HEK293 (cell line): ENCODE results near the gene SAMD11.

ENCODE experiments used
- CTCF ChIA-PET: fragments of 350-600 bp; formaldehyde crosslinking; extraction: SDS; loops from one replicate; lab custom pipeline; 2021; ENCODE audit warnings: antibody characterized with exemption; lab: Yijun Ruan, JAX
- POLR2A ChIA-PET: fragments of 300-600 bp; formaldehyde crosslinking; extraction: SDS; loops from one replicate; lab custom pipeline; 2020; ENCODE audit warnings: antibody characterized with exemption, inconsistent platforms; lab: Yijun Ruan, JAX
- H3K27ac ChIP-seq: fragments of 200-500 bp; sonication (Bioruptor generic); 2 replicates; pipeline ENCODE4 v1.5.1; 2014; ENCODE audit warnings: low read depth, low read length, control low read depth, inconsistent platforms; ENCODE audit errors: extremely low read depth
- H3K36me3 ChIP-seq, 2 experiments: fragments of 200-500 bp in 1 of 2; sonication (Bioruptor generic) in 1 of 2; 1 replicate in 1 of 2; 2 replicates in 1 of 2; pipeline ENCODE4 v1.5.1; 2014 to 2017; ENCODE audit warnings: inconsistent platforms in 2 of 2, low read length in 2 of 2; ENCODE audit not compliant: control insufficient read depth in 2 of 2, insufficient read depth in 1 of 2
- H3K4me1 ChIP-seq: fragments of 200-500 bp; sonication (Bioruptor generic); 2 replicates; pipeline ENCODE4 v1.5.1; 2014; ENCODE audit warnings: mild to moderate bottlenecking, low read length, inconsistent platforms; ENCODE audit not compliant: control insufficient read depth, insufficient read depth
- H3K4me3 ChIP-seq: 2 replicates; pipeline ENCODE4 v1.5.1; 2011; ENCODE audit warnings: low read depth, mild to moderate bottlenecking, control low read depth, low read length, moderate library complexity
- H3K9me3 ChIP-seq: fragments of 200-500 bp; sonication (Bioruptor generic); 2 replicates; pipeline ENCODE4 v1.5.1; 2014; ENCODE audit warnings: low read depth, low read length, inconsistent platforms; ENCODE audit not compliant: control insufficient read depth, insufficient read depth
- EGR2 ChIP-seq: fragments of 450-650 bp; formaldehyde crosslinking; IDR thresholded peaks from 2 replicates; pipeline ENCODE4 v1.5.1; 2016; ENCODE audit warnings: low read depth, missing biosample characterization, missing genetic modification characterization
- GLIS1 ChIP-seq: fragments of 450-650 bp; formaldehyde crosslinking; IDR thresholded peaks from 2 replicates; pipeline ENCODE4 v1.5.1; 2016; ENCODE audit warnings: missing biosample characterization, missing genetic modification characterization
- GLIS2 ChIP-seq: fragments of 450-650 bp; formaldehyde crosslinking; IDR thresholded peaks from 2 replicates; pipeline ENCODE4 v1.5.1; 2016; ENCODE audit warnings: missing biosample characterization, missing genetic modification characterization
- IKZF3 ChIP-seq: fragments of 450-650 bp; IDR thresholded peaks from 2 replicates; pipeline ENCODE4 v1.5.0; 2018; ENCODE audit warnings: missing biosample characterization, mild to moderate bottlenecking, missing genetic modification characterization, moderate library complexity
- KLF1 ChIP-seq: fragments of 450-650 bp; formaldehyde crosslinking; IDR thresholded peaks from 2 replicates; pipeline ENCODE4 v1.5.1; 2016; ENCODE audit warnings: missing biosample characterization, missing genetic modification characterization
- OSR2 ChIP-seq: fragments of 450-650 bp; formaldehyde crosslinking; IDR thresholded peaks from 2 replicates; pipeline ENCODE4 v1.5.1; 2016; ENCODE audit warnings: missing biosample characterization, missing genetic modification characterization
- SP3 ChIP-seq: fragments of 450-650 bp; formaldehyde crosslinking; IDR thresholded peaks from 2 replicates; pipeline ENCODE4 v1.5.1; 2016; ENCODE audit warnings: missing biosample characterization, missing genetic modification characterization
- SP7 ChIP-seq: fragments of 450-650 bp; formaldehyde crosslinking; IDR thresholded peaks from 2 replicates; pipeline ENCODE4 v1.5.1; 2016; ENCODE audit warnings: missing biosample characterization, missing genetic modification characterization
- WT1 ChIP-seq: fragments of 450-650 bp; formaldehyde crosslinking; IDR thresholded peaks from 2 replicates; pipeline ENCODE4 v1.5.1; 2016; ENCODE audit warnings: missing biosample characterization, missing genetic modification characterization
- ZBTB1 ChIP-seq: fragments of 450-650 bp; formaldehyde crosslinking; IDR thresholded peaks from 2 replicates; pipeline ENCODE4 v1.5.1; 2016; ENCODE audit warnings: missing biosample characterization, missing genetic modification characterization
- ZBTB6 ChIP-seq: fragments of 450-650 bp; formaldehyde crosslinking; IDR thresholded peaks from 2 replicates; pipeline ENCODE4 v1.5.1; 2017; ENCODE audit warnings: missing biosample characterization, missing genetic modification characterization
- ZBTB8A ChIP-seq: fragments of 450-650 bp; formaldehyde crosslinking; IDR thresholded peaks from 2 replicates; pipeline ENCODE4 v1.5.1; 2016; ENCODE audit warnings: missing biosample characterization, missing genetic modification characterization
- ZEB2 ChIP-seq: fragments of 450-650 bp; formaldehyde crosslinking; IDR thresholded peaks from 2 replicates; pipeline ENCODE4 v1.5.1; 2016; ENCODE audit warnings: missing biosample characterization, missing genetic modification characterization
- ZFHX2 ChIP-seq: fragments of 450-650 bp; formaldehyde crosslinking; conservative IDR thresholded peaks from 2 replicates; pipeline ENCODE4 v1.5.1; 2016; ENCODE audit warnings: missing biosample characterization, missing genetic modification characterization
- ZIC2 ChIP-seq: fragments of 450-650 bp; formaldehyde crosslinking; IDR thresholded peaks from 2 replicates; pipeline ENCODE4 v1.5.1; 2016; ENCODE audit warnings: missing biosample characterization, missing genetic modification characterization
- ZNF184 ChIP-seq: fragments of 450-650 bp; IDR thresholded peaks from 2 replicates; pipeline ENCODE4 v1.5.1; 2018; ENCODE audit warnings: missing biosample characterization, mild to moderate bottlenecking, missing genetic modification characterization
- ZNF335 ChIP-seq: fragments of 450-650 bp; formaldehyde crosslinking; conservative IDR thresholded peaks from 2 replicates; pipeline ENCODE4 v1.5.1; 2016; ENCODE audit warnings: missing biosample characterization, missing genetic modification characterization
- ZNF341 ChIP-seq: fragments of 450-650 bp; formaldehyde crosslinking; IDR thresholded peaks from 2 replicates; pipeline ENCODE4; 2016; ENCODE audit warnings: low read depth, missing biosample characterization, missing genetic modification characterization
- ZNF398 ChIP-seq: fragments of 450-650 bp; formaldehyde crosslinking; IDR thresholded peaks from 2 replicates; pipeline ENCODE4 v1.5.1; 2017; ENCODE audit warnings: missing biosample characterization, missing genetic modification characterization
- ZNF404 ChIP-seq: fragments of 450-650 bp; formaldehyde crosslinking; IDR thresholded peaks from 2 replicates; pipeline ENCODE4 v1.5.1; 2017; ENCODE audit warnings: missing biosample characterization, missing genetic modification characterization
- ZNF423 ChIP-seq: fragments of 450-650 bp; formaldehyde crosslinking; IDR thresholded peaks from 2 replicates; pipeline ENCODE4 v1.5.1; 2016; ENCODE audit warnings: missing biosample characterization, missing genetic modification characterization
- ZNF426 ChIP-seq: fragments of 450-650 bp; formaldehyde crosslinking; IDR thresholded peaks from 2 replicates; pipeline ENCODE4 v1.5.1; 2017; ENCODE audit warnings: missing biosample characterization, missing genetic modification characterization, mild to moderate bottlenecking, inconsistent platforms, moderate library complexity
- ZNF514 ChIP-seq: fragments of 450-650 bp; formaldehyde crosslinking; IDR thresholded peaks from 2 replicates; pipeline ENCODE4 v1.5.1; 2016; ENCODE audit warnings: missing biosample characterization, missing genetic modification characterization
- ZNF549 ChIP-seq: fragments of 450-650 bp; IDR thresholded peaks from 2 replicates; pipeline ENCODE4 v1.5.1; 2018; ENCODE audit warnings: missing biosample characterization, missing genetic modification characterization, mild to moderate bottlenecking, inconsistent platforms, moderate library complexity
- ZNF624 ChIP-seq: fragments of 450-650 bp; formaldehyde crosslinking; IDR thresholded peaks from 2 replicates; pipeline ENCODE4 v1.5.1; 2017; ENCODE audit warnings: missing biosample characterization, missing genetic modification characterization
- TF ChIP-seq, protein P1 (sequence below): fragments of 450-650 bp; formaldehyde crosslinking; IDR thresholded peaks from 2 replicates; pipeline ENCODE4 v1.5.1; 2016; ENCODE audit warnings: missing biosample characterization, missing genetic modification characterization

The SAMD11 gene

DNA sequence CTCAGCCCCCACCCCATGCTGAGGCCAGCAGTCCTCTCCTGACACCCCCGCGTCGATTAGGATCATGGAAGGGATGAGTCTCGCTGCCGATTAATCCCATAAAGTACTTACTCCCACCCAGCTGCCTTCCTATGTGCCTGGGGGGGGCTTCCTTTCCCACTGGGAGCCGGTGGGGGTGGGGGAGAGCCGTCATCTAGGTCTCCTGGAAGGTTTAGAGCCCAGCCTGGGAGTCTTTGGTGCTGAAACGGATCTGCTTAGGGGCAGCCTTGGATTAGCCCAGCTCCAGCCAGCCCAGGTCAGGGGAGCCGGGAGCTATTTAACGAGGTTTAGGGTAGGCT is 9.8 kb downstream of the SAMD11 start:
- TF ChIP-seq IKZF3 (tag by site-specific recombination) = peak; percentile 75; the same call in 1 of the 2 replicates
- peak; percentile 85 for TF ChIP-seq GLIS2 (tag by site-specific recombination)
- no peak for TF ChIP-seq ZNF549 (tag by site-specific recombination)
- no peak for TF ChIP-seq ZNF514
- no peak for TF ChIP-seq ZBTB1 (tag by site-specific recombination)
- TF ChIP-seq OSR2 (tag by site-specific recombination) = peak; percentile 66
- 0 out of 2 replicates have a peak, but pooled peaks have one; percentile 21 for TF ChIP-seq ZNF335 (tag by site-specific recombination)
- TF ChIP-seq SP7 (tag by site-specific recombination) = no peak
- peak; percentile 99 for TF ChIP-seq ZIC2 (tag by site-specific recombination)
- no peak for TF ChIP-seq ZNF624 (tag by site-specific recombination)
- TF ChIP-seq SP3 = no peak
- 0 out of 2 replicates have a peak, but pooled peaks have one; percentile 15 for TF ChIP-seq WT1 (tag by site-specific recombination)
- TF ChIP-seq ZBTB8A (tag by site-specific recombination) = peak; percentile 7; the same call in 1 of the 2 replicates
- TF ChIP-seq KLF1 (tag by site-specific recombination) = 0 out of 2 replicates have a peak, but pooled peaks have one; percentile 26
- TF ChIP-seq ZEB2 (tag by site-specific recombination) = peak; percentile 71
- no peak for TF ChIP-seq ZNF184 (tag by site-specific recombination)
- peak; percentile 76; the same call in 1 of the 2 replicates for TF ChIP-seq ZNF423
- peak; percentile 40; the same call in 1 of the 2 replicates for TF ChIP-seq ZNF341 (tag by site-specific recombination)
- TF ChIP-seq EGR2 = peak; percentile 23; the same call in 1 of the 2 replicates
- no peak for TF ChIP-seq ZBTB6 (tag by site-specific recombination)
- peak; percentile 70 for TF ChIP-seq ZFHX2
- TF ChIP-seq, protein P1, sequence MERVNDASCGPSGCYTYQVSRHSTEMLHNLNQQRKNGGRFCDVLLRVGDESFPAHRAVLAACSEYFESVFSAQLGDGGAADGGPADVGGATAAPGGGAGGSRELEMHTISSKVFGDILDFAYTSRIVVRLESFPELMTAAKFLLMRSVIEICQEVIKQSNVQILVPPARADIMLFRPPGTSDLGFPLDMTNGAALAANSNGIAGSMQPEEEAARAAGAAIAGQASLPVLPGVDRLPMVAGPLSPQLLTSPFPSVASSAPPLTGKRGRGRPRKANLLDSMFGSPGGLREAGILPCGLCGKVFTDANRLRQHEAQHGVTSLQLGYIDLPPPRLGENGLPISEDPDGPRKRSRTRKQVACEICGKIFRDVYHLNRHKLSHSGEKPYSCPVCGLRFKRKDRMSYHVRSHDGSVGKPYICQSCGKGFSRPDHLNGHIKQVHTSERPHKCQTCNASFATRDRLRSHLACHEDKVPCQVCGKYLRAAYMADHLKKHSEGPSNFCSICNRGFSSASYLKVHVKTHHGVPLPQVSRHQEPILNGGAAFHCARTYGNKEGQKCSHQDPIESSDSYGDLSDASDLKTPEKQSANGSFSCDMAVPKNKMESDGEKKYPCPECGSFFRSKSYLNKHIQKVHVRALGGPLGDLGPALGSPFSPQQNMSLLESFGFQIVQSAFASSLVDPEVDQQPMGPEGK (tag by site-specific recombination) = peak; percentile 84
- TF ChIP-seq ZNF426 = no peak
- TF ChIP-seq ZNF404 (tag by site-specific recombination) = no peak
- peak; percentile 27; the same call in 1 of the 2 replicates for TF ChIP-seq ZNF398 (tag by site-specific recombination)
- TF ChIP-seq GLIS1 = peak; percentile 100
- TF ChIP-seq, all 188 proteins: peak for 16
- peaks cover 36% of the 10 kb centered on the region for H3K4me1 ChIP-seq
- ChIA-PET CTCF (interaction anchor here (1.3 to 1.4 kb wide), 2 partner anchors 11 to 29 kb away, joined by 5 to 6 read pairs; no protein-coding TSS in a partner anchor), POLR2A (interaction anchor here (0.6 to 6.5 kb wide), 4 partner anchors 8 to 41 kb away, joined by 3 to 111 read pairs (median 6); no protein-coding TSS in a partner anchor)
- H3K36me3 ChIP-seq = peaks cover 0 to 45% of the 10 kb centered on the region in 2 experiments; a peak in 1 of 3 replicates
- H3K4me3 ChIP-seq = no peak overlapping the region
- no peak overlapping the region for H3K27ac ChIP-seq
- H3K9me3 ChIP-seq = no peaks in the 10 kb centered on the region
